ENCODE results near the gene LRMDA.

LRMDA gene

DNA sequence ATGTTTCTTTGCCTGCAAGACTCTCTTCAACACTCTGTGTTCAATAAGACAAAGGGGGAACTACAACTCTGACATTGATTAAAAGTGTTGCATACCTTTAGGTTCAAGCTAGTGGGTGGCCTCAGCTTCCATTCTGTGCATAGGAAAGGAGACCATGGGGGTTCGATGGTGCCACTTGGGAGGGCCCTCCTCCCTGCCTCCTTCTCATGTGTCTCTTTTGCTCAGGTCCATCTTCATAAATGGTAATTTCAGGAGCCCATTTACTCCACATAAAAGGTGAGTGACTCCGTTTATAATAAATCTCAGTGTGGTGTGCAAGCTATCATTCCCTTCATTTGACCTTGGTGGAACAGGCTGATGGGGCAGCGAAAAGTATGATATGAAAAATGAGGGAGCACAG, 285.1 kb downstream of the LRMDA start:
- DNase-seq (ENCODE audit: low read depth): no peak

DNA sequence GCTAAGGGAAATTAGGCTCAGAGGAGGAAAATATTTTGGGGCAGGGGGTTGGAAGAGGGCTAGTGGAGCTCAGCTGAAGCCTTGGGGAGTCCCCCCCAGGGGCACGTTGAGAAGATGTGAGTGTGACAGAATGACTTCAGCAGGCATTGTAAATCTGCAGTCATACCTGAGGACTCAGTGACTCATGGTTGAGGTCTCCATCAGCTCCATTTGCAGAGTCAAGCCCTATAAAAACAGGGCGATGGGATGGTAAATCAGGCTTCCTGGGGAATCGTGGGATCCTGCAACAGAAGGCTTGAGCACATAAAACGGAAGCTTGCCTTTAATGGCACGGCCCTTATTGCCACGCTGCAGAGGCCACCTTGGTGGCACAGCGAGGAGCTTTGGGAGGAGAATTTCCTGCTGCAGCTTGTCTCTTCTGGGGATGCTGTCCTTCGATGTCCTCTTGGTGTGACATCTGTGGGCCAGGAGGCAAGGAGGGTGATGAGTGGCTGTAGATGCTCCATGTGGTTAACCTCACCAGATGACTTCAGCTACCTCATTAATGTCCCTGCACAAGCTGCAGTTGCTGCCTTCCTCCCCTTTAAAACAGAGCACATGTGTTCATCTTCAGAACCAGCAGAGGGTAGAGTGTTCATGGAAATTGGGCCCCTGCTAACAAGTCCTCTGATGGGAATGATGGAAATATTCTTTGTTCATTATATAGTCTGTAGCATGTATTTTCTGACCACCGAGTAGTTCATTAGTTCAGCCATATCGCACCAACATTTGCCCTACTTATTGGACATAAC, 285.9 kb downstream of the LRMDA start:
- DNase-seq (ENCODE audit: low read depth): no peak

DNA sequence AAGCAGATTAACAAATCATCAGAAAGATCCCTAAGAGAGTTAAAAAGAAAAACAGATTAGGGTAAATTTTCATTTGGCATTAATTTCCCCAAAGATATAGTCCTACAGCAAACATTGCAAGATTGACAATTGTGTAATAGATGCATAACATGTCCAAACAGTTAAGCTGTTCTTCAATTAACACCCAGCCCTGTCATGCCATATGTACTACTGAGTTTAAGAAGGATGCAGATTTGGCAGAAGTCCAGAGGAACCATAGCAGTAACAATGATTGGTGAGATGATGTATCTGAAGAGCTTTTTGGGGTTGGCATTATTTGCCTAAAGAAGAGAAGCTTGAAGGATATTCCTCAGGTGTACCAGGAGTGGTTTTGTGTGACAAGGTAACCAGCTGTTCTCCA, 287.6 kb downstream of the LRMDA start:
- no peak for DNase-seq (ENCODE audit: low read depth)

- no peak for DNase-seq (ENCODE audit: low read depth)
These were observed 288.7 kb downstream of the LRMDA start for GRCh38 chr10:75720157-75720556.

- DNase-seq (ENCODE audit: low read depth): no peak
These were observed 290.6 kb downstream of the LRMDA start for GRCh38 chr10:75722020-75722419.

DNA sequence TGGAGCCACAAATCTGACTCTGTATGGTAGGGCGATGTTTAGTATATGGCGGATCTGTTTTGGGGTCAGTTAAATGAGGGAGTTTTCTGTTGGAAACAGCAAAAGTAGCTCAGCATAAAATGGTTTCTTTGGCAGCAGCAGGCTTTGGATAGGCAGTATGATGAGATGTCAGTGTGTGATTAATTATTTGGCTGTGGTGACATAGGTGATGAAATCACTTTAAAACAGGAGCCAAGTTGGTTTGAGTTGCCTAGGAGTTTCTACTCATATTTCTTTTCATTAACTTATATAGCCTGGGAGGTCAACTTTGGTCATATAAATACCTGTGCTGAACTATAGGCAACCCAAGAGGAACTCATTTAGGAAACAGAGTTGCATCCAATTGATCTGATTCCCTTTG, 291.2 kb downstream of the LRMDA start:
- DNase-seq (ENCODE audit: low read depth): no peak

- DNase-seq (ENCODE audit: low read depth): no peak
These were observed 292.0 kb downstream of the LRMDA start for GRCh38 chr10:75723319-75723980.

GRCh38 chr10:75724047-75724446, 292.6 kb downstream of the LRMDA start:
- DNase-seq (ENCODE audit: low read depth): no peak

DNA sequence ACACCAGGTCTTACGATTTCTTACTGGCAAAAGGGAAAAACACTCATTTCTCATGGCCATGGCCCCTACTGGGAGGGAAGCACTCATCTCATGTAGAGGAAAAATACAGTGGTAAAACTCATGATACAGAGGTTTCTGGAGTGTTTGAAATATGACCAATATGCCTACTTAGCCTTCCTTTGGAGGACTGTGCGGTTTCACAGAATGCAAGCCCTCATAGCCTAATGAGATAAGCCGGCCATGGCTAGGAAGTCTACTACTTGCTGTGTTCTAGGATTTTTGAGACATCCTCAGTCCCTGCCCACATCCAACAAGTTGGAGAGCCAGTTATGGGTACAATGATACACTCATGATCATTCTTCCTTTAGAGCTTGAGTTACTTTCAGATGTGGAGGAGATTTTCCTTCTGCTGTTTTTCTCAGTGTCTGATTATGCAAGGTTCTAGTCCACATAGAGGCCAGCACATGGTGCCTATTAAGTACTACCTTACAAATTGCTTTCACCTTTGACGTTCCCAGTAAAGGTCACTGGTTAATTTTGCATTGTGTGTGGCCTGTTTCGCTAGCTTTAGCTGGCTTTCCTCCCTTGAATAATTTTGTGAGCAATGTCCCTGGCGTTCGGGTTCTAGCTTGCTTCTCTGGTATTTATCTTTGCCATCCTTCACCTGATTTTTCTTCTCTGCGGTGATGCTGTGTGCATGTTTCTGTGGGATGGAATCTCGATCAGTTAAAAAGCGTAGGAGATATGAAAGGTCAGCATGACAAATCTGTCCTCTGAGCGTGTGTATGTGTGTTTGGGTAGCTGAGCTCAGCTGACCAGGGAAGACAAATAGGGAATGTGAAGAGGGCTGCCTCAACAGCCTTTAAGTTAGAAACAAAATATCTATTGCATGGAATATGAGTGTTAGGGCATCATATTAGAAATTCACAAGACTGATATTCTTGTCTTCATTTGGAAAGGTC, 295.4 kb downstream of the LRMDA start:
- DNase-seq (ENCODE audit: low read depth): no peak

DNA sequence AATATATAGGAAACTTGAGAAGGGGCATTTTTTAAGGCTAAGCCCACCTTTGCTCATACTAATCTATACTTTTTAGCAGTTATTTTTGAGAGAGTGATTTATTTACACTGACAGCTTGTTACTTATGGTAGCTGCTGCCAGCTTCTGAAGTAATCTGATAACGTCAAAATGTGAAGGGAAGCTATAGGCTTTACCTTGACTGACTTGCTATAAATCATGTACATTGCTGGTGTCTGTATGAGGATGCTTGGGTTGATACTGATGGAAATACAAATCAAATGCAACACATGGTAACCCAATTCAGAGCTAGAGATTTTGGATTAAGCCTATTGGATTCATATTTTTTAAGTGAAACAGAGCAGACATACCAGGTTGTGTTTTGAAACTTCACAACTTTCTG, 299.4 kb downstream of the LRMDA start:
- DNase-seq (ENCODE audit: low read depth): no peak

DNA sequence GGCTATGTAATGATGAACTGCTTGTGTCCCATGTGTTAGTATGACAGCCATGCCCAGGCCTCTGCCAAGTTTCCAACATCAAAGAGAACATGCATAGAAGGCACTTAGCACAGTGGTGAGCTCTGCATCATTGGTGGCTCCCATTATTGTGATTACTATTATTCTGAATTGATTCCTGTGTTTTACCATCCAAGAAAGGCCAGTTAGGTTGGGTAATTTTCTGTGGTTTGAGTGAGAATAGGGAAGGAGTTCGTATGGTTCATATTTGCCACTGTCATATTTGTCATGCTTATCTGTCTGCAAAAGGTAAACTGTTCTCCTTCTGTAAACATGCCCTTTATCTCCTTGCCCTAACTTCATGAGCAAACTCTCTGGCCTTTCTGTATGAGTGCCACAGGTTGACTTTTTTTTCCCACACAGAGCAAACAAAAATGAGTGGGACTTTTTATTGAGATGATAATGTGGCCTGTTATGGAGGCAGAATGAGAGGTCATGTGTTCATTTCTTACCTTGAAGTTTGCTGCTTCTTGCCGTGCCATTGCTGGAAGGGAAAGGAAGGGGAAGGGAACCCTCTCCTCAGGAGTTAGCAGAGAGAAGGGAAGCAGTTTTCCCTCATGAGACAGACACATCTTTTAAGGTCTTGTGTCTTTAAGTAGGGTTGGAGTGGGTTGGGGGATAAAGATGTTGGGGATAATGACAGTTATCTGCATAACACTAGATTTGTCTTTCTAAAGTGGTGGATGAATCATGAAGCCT, 301.9 kb downstream of the LRMDA start:
- no peak for DNase-seq (ENCODE audit: low read depth)

DNA sequence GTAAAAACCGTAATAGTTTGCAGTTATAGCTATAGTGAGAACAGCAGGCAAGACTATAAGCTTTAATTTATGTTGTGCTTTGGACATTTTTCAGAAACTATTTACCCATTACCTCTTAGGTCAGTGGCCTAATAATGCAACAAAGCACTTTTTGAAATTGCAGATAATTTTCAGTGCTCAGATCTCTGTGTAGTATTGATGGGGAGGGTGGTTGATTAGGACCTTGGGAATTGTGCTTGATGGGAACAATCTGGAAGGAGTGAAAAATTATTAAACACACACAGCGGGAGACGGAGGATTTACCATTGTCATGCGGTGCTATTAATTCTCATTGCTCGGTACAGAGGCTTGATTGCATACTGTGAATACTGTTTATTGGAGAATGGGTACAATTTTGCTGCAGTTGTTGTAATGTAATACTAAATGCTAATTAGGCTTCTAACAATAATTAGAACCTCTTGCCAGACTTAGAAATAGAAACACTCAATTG, 304.8 kb downstream of the LRMDA start:
- no peak for DNase-seq (ENCODE audit: low read depth)

DNA sequence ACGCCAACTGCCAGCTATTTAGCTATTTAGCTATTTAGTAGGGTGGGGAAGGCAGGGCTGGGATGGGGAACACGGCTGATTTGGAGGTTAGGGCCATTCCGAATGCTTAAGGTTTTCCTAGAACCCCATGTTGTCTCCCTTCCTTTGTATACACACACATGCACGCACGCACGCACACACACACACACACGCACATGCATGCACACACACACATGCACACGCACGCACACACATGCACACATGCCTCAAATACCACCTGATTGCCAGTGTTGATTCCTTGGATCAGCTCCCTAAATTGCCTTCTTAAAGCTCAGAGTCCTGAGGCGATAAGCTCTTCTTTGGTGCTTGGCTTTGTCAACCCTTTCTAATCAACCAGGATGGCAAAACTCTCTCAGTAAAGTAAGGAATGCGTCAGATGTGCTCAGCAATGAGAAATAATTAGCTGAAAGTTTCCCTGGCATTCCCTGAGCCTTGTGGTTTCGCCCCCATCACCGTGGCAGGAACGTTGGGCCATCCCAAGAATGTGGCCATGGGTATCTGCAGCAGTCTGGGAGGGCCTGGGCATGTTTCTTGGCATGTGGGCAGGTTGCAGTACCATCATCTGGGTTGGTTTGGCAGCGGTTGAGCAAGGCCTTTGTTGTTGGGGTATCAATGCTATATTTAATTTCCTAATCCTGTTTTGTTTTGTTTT, 305.6 kb downstream of the LRMDA start:
- DNase-seq (ENCODE audit: low read depth): no peak

DNA sequence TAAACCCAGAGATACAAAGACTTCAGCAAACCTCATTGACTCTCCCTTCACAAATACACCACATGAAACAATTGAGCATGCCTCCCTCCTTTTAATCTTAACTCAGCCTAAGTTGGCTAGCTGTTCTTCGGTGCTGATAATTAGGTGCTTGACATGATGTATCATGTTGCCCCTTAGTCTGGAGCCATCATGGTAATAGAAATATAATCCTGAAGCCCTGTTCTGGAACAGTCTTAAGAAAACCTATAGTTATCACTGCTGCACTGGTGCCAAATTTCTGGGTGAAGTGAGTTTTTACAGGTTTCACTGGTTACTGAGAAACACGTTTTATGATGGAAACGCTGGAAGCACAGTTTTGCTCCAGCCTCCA, 306.1 kb downstream of the LRMDA start:
- DNase-seq (ENCODE audit: low read depth): no peak

DNA sequence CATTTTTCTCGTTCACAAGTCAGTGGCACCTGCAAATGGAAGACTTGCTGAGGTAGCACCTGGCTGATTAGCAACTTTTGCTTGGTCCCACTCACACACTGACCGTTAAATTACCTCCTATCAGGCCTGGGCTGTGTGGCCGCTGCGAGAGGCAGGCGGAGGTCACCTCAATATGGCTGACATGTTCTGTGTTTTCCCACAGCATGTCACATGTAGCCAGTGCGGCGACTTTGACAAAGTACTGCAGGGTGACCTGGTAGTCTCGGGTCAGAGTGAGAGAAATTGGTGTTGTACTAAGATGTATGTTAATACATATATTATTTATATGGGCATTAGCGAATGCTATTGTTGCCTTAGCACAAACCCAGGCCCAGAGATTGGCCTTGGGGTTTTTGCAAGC, 307.5 kb downstream of the LRMDA start:
- DNase-seq (ENCODE audit: low read depth): no peak

GRCh38 chr10:75739414-75740143, 308.2 kb downstream of the LRMDA start:
- no peak for DNase-seq (ENCODE audit: low read depth)

DNA sequence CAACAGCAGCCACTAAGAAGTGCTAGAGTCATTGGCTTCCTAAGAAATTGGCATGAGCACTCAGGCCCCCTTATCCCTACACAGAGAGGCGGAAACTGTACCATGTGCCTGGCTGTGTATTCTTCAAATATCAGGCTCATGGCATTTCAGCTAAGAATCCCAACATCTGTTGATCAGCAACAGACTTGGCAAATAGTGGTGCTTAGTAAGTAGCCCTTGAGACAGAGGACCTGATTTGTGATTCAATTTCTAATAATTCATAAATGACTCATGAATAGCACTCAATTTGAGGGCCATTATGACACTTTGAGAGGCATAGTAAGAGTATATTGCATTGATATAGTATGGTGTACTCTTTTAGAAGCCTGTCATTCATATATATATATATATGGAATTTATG, 309.1 kb downstream of the LRMDA start:
- no peak for DNase-seq (ENCODE audit: low read depth)

DNA sequence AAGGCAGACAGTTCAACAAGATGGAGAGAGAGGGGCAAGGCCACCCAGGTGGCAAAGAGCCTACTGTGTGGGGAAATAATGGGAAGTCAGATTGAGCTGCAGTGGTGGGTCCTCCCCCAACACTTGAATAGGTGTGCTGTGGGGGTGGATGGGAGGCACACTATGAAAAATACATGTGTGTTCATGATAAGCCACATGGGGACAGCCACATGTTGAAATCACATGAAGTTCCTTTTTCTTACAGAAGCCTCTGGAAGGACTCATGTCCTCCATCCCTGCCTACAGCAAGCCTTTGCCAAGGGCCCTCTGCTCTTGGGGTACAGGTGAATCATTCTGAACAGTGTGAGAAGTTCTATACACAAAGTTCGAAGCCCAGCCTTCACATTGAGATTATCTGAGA, 310.9 kb downstream of the LRMDA start:
- no peak for DNase-seq (ENCODE audit: low read depth)

- no peak for DNase-seq (ENCODE audit: low read depth)
These were observed 311.9 kb downstream of the LRMDA start for GRCh38 chr10:75743291-75743778.

- no peak for DNase-seq (ENCODE audit: low read depth)
These were observed 312.8 kb downstream of the LRMDA start for GRCh38 chr10:75744261-75744660.

All from activated T-helper 9 cell treated with anti-CD3 and anti-CD28 coated beads, Interleukin-2, amount 50 U/mL, for 16 hours (primary cell).